IMR-90 (cell line): ENCODE measurements around the gene HOXD9. TPM values are rescaled to one million over a fixed set of nuclear protein-coding genes. Genes with fewer than 3 reads are reported as not detected.

ENCODE experiments used
- ATAC-seq: fragments of 200-7000 bp; cut with Tn5 transposase; 2 replicates; pipeline ENCODE4 v1.9.1; 2020; ENCODE audit warnings: low read depth, mild to moderate bottlenecking, moderate library complexity
- BruUV-seq: library from RNA; stranded (reverse); fragments of 400-500 nt; replicated peaks from 2 replicates; lab custom pipeline; 2021; lab: Mats Ljungman, UMichigan
- CTCF ChIA-PET: fragments of 300-600 bp; formaldehyde crosslinking; extraction: SDS; loops from one replicate; lab custom pipeline; 2021; ENCODE audit warnings: antibody characterized with exemption; lab: Yijun Ruan, JAX
- POLR2A ChIA-PET: fragments of 300-600 bp; sonication (Branson Sonifier 250); formaldehyde crosslinking; loops from one replicate; lab custom pipeline; 2022; ENCODE audit warnings: antibody characterized with exemption; ENCODE audit not compliant: unreplicated experiment; lab: Charles Lee
- DNase-seq: peaks from one replicate; pipeline ENCODE4 v3.0.0; 2013
- H2AFZ ChIP-seq: replicated peaks from 2 replicates; pipeline ENCODE3; 2013; ENCODE audit warnings: low read length, mild to moderate bottlenecking; ENCODE audit not compliant: poor library complexity
- H2AK5ac ChIP-seq: 2 replicates; pipeline ENCODE4 v1.6.1; 2013; ENCODE audit warnings: low read depth, low read length, inconsistent platforms
- H2AK9ac ChIP-seq: replicated peaks from 2 replicates; pipeline ENCODE3; 2013; ENCODE audit warnings: mild to moderate bottlenecking, low read depth, low read length, moderate library complexity; ENCODE audit not compliant: poor library complexity
- H2BK120ac ChIP-seq: 2 replicates; pipeline ENCODE4 v1.6.1; 2013; ENCODE audit warnings: low read depth, low read length, inconsistent platforms
- H2BK15ac ChIP-seq: 3 replicates; pipeline ENCODE4 v1.6.1; 2013; ENCODE audit warnings: low read depth, low read length, inconsistent platforms
- H2BK20ac ChIP-seq: 2 replicates; pipeline ENCODE4 v1.6.1; 2013; ENCODE audit warnings: low read depth, mild to moderate bottlenecking, inconsistent platforms, low read length, moderate library complexity
- H2BK5ac ChIP-seq: 2 replicates; pipeline ENCODE4 v1.6.1; 2013; ENCODE audit warnings: mild to moderate bottlenecking, low read depth, low read length, inconsistent platforms; ENCODE audit not compliant: poor library complexity, severe bottlenecking
- H3K14ac ChIP-seq: replicated peaks from 2 replicates; pipeline ENCODE4 v1.6.1; 2013; ENCODE audit warnings: low read depth, low read length, inconsistent platforms
- H3K18ac ChIP-seq: 2 replicates; pipeline ENCODE4 v1.6.1; 2013; ENCODE audit warnings: low read depth, low read length, control low read depth
- H3K23ac ChIP-seq: 2 replicates; pipeline ENCODE4 v1.6.1; 2013; ENCODE audit warnings: low read depth, low read length, inconsistent platforms
- H3K27ac ChIP-seq: 2 replicates; pipeline ENCODE4 v1.5.1; 2013; ENCODE audit warnings: mild to moderate bottlenecking, control low read depth, low read length; ENCODE audit not compliant: insufficient read depth
- H3K27me3 ChIP-seq: 2 replicates; pipeline ENCODE4 v1.6.1; 2013; ENCODE audit warnings: low read length; ENCODE audit not compliant: control insufficient read depth, insufficient read depth
- H3K36me3 ChIP-seq: 2 replicates; pipeline ENCODE4 v1.6.1; 2013; ENCODE audit warnings: low read length, mixed read lengths; ENCODE audit not compliant: control insufficient read depth, insufficient read depth
- H3K4ac ChIP-seq: 2 replicates; pipeline ENCODE4 v1.6.1; 2013; ENCODE audit warnings: low read depth, low read length, inconsistent platforms
- H3K4me1 ChIP-seq: 2 replicates; pipeline ENCODE4 v1.6.1; 2013; ENCODE audit warnings: low read length, mixed read lengths; ENCODE audit not compliant: control insufficient read depth, insufficient read depth
- H3K4me2 ChIP-seq: 2 replicates; pipeline ENCODE4 v1.6.1; 2013; ENCODE audit warnings: low read depth, mild to moderate bottlenecking, control low read depth, low read length, moderate library complexity
- H3K4me3 ChIP-seq: 2 replicates; pipeline ENCODE4 v1.5.1; 2013; ENCODE audit warnings: low read depth, mild to moderate bottlenecking, control low read depth, low read length, moderate library complexity; ENCODE audit not compliant: insufficient read depth
- H3K56ac ChIP-seq: 2 replicates; pipeline ENCODE4 v1.6.1; 2013; ENCODE audit warnings: low read length, inconsistent platforms; ENCODE audit not compliant: insufficient read depth; ENCODE audit errors: extremely low read depth
- H3K79me1 ChIP-seq, 2 experiments: 2 replicates each; pipeline ENCODE4 v1.6.1; 2013; ENCODE audit warnings: low read length in 2 of 2, inconsistent platforms in 1 of 2, low read depth in 1 of 2
- H3K9ac ChIP-seq: 2 replicates; pipeline ENCODE4 v1.6.1; 2013; ENCODE audit warnings: low read depth, low read length, control low read depth
- H3K9me1 ChIP-seq: 2 replicates; pipeline ENCODE4 v1.6.1; 2013; ENCODE audit warnings: low read length, inconsistent platforms; ENCODE audit not compliant: insufficient read depth
- H3K9me3 ChIP-seq: 2 replicates; pipeline ENCODE4 v1.6.1; 2013; ENCODE audit warnings: low read length; ENCODE audit not compliant: control insufficient read depth, insufficient read depth
- H4K20me1 ChIP-seq: 2 replicates; pipeline ENCODE4 v1.6.1; 2013; ENCODE audit warnings: low read length, inconsistent platforms; ENCODE audit not compliant: insufficient read depth
- H4K5ac ChIP-seq: 2 replicates; pipeline ENCODE4 v1.6.1; 2013; ENCODE audit warnings: mild to moderate bottlenecking, low read depth, low read length, control low read depth
- H4K8ac ChIP-seq, 2 experiments: 2 replicates each; pipeline ENCODE4 v1.6.1; 2013; ENCODE audit warnings: low read depth in 2 of 2, low read length in 2 of 2, control low read depth in 1 of 2, inconsistent platforms in 1 of 2
- H4K91ac ChIP-seq: 2 replicates; pipeline ENCODE4 v1.6.1; 2013; ENCODE audit warnings: low read depth, low read length, inconsistent platforms; ENCODE audit not compliant: insufficient read depth
- BHLHE40 ChIP-seq: fragments of 150-350 bp; IDR thresholded peaks from 2 replicates; pipeline ENCODE4 v1.6.1; 2016; ENCODE audit warnings: mild to moderate bottlenecking, low read depth, low read length
- CEBPB ChIP-seq: IDR thresholded peaks from 2 replicates; pipeline ENCODE4 v1.6.1; 2012; ENCODE audit warnings: low read depth, low read length, improper control_type of control experiment
- CHD1 ChIP-seq: IDR thresholded peaks from 2 replicates; pipeline ENCODE4 v1.6.1; 2012; ENCODE audit warnings: low read depth, low read length, improper control_type of control experiment
- CTCF ChIP-seq: conservative IDR thresholded peaks from 2 replicates; pipeline ENCODE4 v1.5.1; 2012; ENCODE audit warnings: mild to moderate bottlenecking, low read depth, low read length, improper control_type of control experiment
- MAZ ChIP-seq: IDR thresholded peaks from 2 replicates; pipeline ENCODE4 v1.6.1; 2012; ENCODE audit warnings: low read depth, mild to moderate bottlenecking, low read length, improper control_type of control experiment, moderate library complexity, borderline replicate concordance
- MXI1 ChIP-seq: IDR thresholded peaks from 2 replicates; pipeline ENCODE4 v1.6.1; 2012; ENCODE audit warnings: low read depth, mild to moderate bottlenecking, low read length, moderate library complexity, borderline replicate concordance
- NFE2L2 ChIP-seq: fragments of 150-350 bp; IDR thresholded peaks from 2 replicates; pipeline ENCODE4 v1.6.1; 2016; ENCODE audit warnings: low read depth, mild to moderate bottlenecking, low read length
- POLR2A ChIP-seq: IDR thresholded peaks from 2 replicates; pipeline ENCODE4 v1.6.1; 2012; ENCODE audit warnings: mild to moderate bottlenecking, low read depth, low read length
- RAD21 ChIP-seq: IDR thresholded peaks from 2 replicates; pipeline ENCODE4 v1.6.1; 2012; ENCODE audit warnings: low read length, improper control_type of control experiment
- RCOR1 ChIP-seq: IDR thresholded peaks from 2 replicates; pipeline ENCODE4 v1.6.1; 2012; ENCODE audit warnings: mild to moderate bottlenecking, low read length, improper control_type of control experiment; ENCODE audit not compliant: insufficient replicate concordance
- RFX5 ChIP-seq: IDR thresholded peaks from 2 replicates; pipeline ENCODE4 v1.8.0; 2012; ENCODE audit warnings: low read depth, mild to moderate bottlenecking, low read length, moderate library complexity
- WGBS, 2 experiments: methylation state at CpG; one replicate each; pipeline versions ENCODE4 v1.1.5 to v1.1.7; 2013; ENCODE audit warnings: missing lambda C conversion rate in 2 of 2; ENCODE audit not compliant: insufficient read length in 1 of 2; ENCODE audit errors: extremely low coverage in 2 of 2; 5-methylcytosine and 5-hydroxymethylcytosine counted together
- dilution Hi-C: fragments of 300-500 bp; cut with HindIII; formaldehyde crosslinking; loops from one replicate; pipeline ENCODE4 v1.14.3; 2018; ENCODE audit warnings: low sequenced_read_pairs; ENCODE audit not compliant: unreplicated experiment
- in situ Hi-C: fragments of 300-500 bp; cut with MboI; formaldehyde crosslinking; loops from 3 replicates; pipeline ENCODE4 v1.14.3; 2019; ENCODE audit warnings: low sequenced_read_pairs, inconsistent platforms, mixed read lengths
- intact Hi-C: fragments of 100-400 bp; cut with micrococcal nuclease; formaldehyde crosslinking; loops from 2 replicates; pipeline ENCODE4 v1.10.0; 2022
- polyA plus RNA-seq, 3 experiments: library from polyadenylated mRNA; depleted of rRNA; stranded (reverse); fragments of >200 nt; gene quantifications; 2 replicates each; pipeline ENCODE4 v1.2.3, GENCODE V29; 2012; ENCODE audit warnings: low replicate concordance in 1 of 3
- total RNA-seq: library from RNA; depleted of rRNA; stranded (reverse); fragments of >200 nt; gene quantifications from 2 replicates; pipeline ENCODE4 v1.2.3, GENCODE V29; 2012

Gene HOXD9
- total and polyA plus RNA-seq, 2 of the 4 experiments (the other 2 are of a cell fraction), result not detected

- H3K18ac ChIP-seq, result no peak overlapping the region
- dilution Hi-C loops (no loop called here), intact Hi-C loops (no loop called here), in situ Hi-C loops (no loop called here)
- H3K14ac ChIP-seq, result no peak overlapping the region
- CTCF ChIA-PET, result interaction anchor here (0.7 to 3.1 kb wide), 6 partner anchors 9 to 1017 kb away, joined by 3 to 23 read pairs (median 3); no protein-coding TSS in a partner anchor
- H4K5ac ChIP-seq, result no peak overlapping the region
- no peaks in the 10 kb centered on the region for H3K36me3 ChIP-seq
- H2BK5ac ChIP-seq, result no peak overlapping the region
- ATAC-seq, result no peak
- no peak overlapping the region for H2BK15ac ChIP-seq
- no peak overlapping the region for H2BK20ac ChIP-seq
- TF ChIP-seq CTCF (no peak), CHD1 (no peak), MAZ (no peak), RFX5 (no peak), NFE2L2 (no peak), POLR2A (no peak), BHLHE40 (no peak), MXI1 (no peak), RAD21 (no peak), RCOR1 (no peak), CEBPB (no peak)
- H3K23ac ChIP-seq, result no peak overlapping the region
- peaks cover 1% of the 10 kb centered on the region for H3K9me3 ChIP-seq
- POLR2A ChIA-PET, result no interaction called here
- H2AK9ac ChIP-seq, result no peak overlapping the region
- no peak overlapping the region for H3K4me2 ChIP-seq
- no peak overlapping the region for H2AK5ac ChIP-seq
- DNase-seq, result no peak
- H4K91ac ChIP-seq, result no peak overlapping the region
- no peaks in the 10 kb centered on the region for H3K79me1 ChIP-seq
- no peak overlapping the region for H3K56ac ChIP-seq
- H3K4me3 ChIP-seq, result no peak overlapping the region
- H3K27me3 ChIP-seq, result peaks cover 88% of the 10 kb centered on the region
- WGBS, 2 experiments, result no CpG with 5 or more reads among the region's 4 CpGs
- BruUV-seq, result no TSS peak
- no peak overlapping the region for H3K4ac ChIP-seq
- H3K9ac ChIP-seq, result no peak overlapping the region
- no peak overlapping the region for H3K27ac ChIP-seq
- H3K4me1 ChIP-seq, result no peaks in the 10 kb centered on the region
- no peak overlapping the region for H2BK120ac ChIP-seq
- H2AFZ ChIP-seq, result no peak overlapping the region
- no peaks in the 10 kb centered on the region for H3K9me1 ChIP-seq
- H4K20me1 ChIP-seq, result no peaks in the 10 kb centered on the region
- no peak overlapping the region for H4K8ac ChIP-seq
Observed at GRCh38 chr2:176131848-176132158, 9.3 kb downstream of the HOXD9 start.
